ENCODE measurements around the gene PPM1H. TPM values are rescaled to one million over a fixed set of nuclear protein-coding genes. Genes with fewer than 3 reads are reported as not detected.

PPM1H gene
- total RNA-seq, 1 donor: 0.86 TPM

DNA sequence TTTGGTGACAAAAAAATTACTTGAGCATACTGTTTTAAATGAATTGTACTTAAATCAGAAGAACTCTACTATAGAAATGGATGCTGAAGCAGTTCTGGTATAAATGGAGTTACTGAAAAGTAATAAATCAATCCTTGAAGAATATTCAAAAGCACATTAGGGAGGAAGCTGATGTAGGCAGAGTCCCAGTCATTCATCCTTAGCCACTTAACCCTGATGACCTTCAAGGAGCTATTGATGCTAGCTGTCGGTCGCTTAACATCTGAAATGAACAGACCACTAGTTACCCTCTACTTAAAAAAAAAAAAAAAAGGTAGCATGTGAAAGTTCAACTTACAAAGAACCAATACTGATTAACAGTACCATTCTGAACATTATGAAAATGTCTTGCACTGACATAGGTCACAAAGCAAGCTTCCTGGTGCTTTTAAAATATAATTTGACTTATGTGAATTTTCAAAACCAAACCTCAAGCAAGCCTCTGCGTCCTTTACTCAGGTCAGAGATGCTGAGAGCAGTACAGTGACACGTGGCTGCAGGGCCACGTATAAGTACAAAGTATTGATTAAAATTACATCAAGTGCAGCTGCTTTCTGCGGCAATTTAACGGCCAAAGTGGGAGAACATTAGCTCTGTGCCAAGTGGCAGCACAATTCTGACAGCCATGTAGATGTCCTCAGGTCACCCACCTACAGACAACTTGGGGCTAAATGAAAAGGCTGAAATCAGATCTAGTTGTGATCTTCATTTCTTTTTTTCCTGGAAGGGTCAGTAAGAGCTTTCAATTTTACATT lies 18.1 kb downstream of the PPM1H start:
- TF ChIP-seq, protein P1, sequence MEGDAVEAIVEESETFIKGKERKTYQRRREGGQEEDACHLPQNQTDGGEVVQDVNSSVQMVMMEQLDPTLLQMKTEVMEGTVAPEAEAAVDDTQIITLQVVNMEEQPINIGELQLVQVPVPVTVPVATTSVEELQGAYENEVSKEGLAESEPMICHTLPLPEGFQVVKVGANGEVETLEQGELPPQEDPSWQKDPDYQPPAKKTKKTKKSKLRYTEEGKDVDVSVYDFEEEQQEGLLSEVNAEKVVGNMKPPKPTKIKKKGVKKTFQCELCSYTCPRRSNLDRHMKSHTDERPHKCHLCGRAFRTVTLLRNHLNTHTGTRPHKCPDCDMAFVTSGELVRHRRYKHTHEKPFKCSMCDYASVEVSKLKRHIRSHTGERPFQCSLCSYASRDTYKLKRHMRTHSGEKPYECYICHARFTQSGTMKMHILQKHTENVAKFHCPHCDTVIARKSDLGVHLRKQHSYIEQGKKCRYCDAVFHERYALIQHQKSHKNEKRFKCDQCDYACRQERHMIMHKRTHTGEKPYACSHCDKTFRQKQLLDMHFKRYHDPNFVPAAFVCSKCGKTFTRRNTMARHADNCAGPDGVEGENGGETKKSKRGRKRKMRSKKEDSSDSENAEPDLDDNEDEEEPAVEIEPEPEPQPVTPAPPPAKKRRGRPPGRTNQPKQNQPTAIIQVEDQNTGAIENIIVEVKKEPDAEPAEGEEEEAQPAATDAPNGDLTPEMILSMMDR (IDR thresholded peaks at IDR 0.05; ENCODE audit: insufficient read depth, low read depth, low read length): no peak
- no peak overlapping the region for H3K4me3 ChIP-seq (ENCODE audit: low read depth, low read length)
- DNase-seq (ENCODE audit: low read depth): no peak

GRCh38 chr12:62915204-62915529 lies 19.8 kb downstream of the PPM1H start:
- no peak for DNase-seq (ENCODE audit: low read depth)
- H3K4me3 ChIP-seq (ENCODE audit: low read depth, low read length): no peak overlapping the region
- TF ChIP-seq, protein P1 (IDR thresholded peaks at IDR 0.05; ENCODE audit: insufficient read depth, low read depth, low read length): no peak

- TF ChIP-seq, protein P1 (IDR thresholded peaks at IDR 0.05; ENCODE audit: insufficient read depth, low read depth, low read length): no peak
- no peak overlapping the region for H3K4me3 ChIP-seq (ENCODE audit: low read depth, low read length)
- no peak for DNase-seq (ENCODE audit: low read depth)
Observed at GRCh38 chr12:62914443-62915203, 20.3 kb downstream of the PPM1H start.

DNA sequence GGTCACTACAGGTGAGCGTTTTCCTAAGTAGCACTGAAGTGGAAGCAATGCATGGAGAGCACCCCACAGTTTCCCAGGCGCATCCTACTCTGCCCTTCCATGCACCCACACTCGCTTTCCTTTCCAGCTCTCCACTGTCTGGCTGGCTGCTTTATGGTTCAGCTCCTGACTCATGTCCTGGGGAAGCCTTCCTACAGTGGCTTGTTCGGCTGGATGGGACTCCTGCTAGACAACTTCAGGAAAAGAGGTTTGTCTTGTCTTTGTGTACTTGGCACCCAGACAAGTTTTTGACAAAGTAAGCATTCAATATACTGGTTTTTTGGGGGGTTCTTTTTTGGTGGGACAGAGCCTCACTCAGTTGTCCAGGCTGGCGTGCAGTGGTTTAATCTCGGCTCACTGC lies 21.6 kb downstream of the PPM1H start:
- H3K4me3 ChIP-seq (ENCODE audit: low read depth, low read length): no peak overlapping the region
- DNase-seq (ENCODE audit: low read depth): no peak
- TF ChIP-seq, protein P1 (IDR thresholded peaks at IDR 0.05; ENCODE audit: insufficient read depth, low read depth, low read length): no peak

GRCh38 chr12:62912644-62913043 lies 22.3 kb downstream of the PPM1H start:
- no peak for DNase-seq (ENCODE audit: low read depth)
- H3K4me3 ChIP-seq (ENCODE audit: low read depth, low read length): no peak overlapping the region
- TF ChIP-seq, protein P1 (IDR thresholded peaks at IDR 0.05; ENCODE audit: insufficient read depth, low read depth, low read length): no peak

DNA sequence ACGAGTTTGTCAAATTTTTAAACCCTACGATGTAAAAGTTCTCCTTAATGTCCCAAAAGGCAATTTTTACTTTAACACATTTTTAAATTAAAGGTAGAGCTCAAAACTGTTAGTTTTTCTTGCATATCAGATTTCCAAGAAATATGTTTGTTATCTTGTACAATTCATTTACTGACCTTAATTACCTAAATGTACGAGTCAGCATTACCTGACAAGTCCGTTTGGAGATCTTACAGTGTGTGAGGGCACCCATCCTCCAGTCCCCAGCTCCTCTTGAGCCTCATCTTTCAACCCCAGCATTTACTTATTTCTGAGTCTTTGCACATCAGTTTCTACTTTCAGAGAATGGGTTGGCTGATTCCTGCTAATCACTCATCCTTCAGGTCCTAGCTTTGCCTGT lies 23.7 kb downstream of the PPM1H start:
- TF ChIP-seq, protein P1 (IDR thresholded peaks at IDR 0.05; ENCODE audit: insufficient read depth, low read depth, low read length): no peak
- DNase-seq (ENCODE audit: low read depth): no peak
- no peak overlapping the region for H3K4me3 ChIP-seq (ENCODE audit: low read depth, low read length)
